HEK293 (cell line): Measurements from ENCODE around the gene APBB2.

Experiments
- CTCF ChIA-PET: fragments of 350-600 bp; formaldehyde crosslinking; extraction: SDS; loops from one replicate; lab custom pipeline; 2021; ENCODE audit warnings: antibody characterized with exemption; lab: Yijun Ruan, JAX
- POLR2A ChIA-PET: fragments of 300-600 bp; formaldehyde crosslinking; extraction: SDS; loops from one replicate; lab custom pipeline; 2020; ENCODE audit warnings: antibody characterized with exemption, inconsistent platforms; lab: Yijun Ruan, JAX
- H3K27ac ChIP-seq: fragments of 200-500 bp; sonication (Bioruptor generic); 2 replicates; pipeline ENCODE4 v1.5.1; 2014; ENCODE audit warnings: low read depth, low read length, control low read depth, inconsistent platforms; ENCODE audit errors: extremely low read depth
- H3K36me3 ChIP-seq, 2 experiments: fragments of 200-500 bp in 1 of 2; sonication (Bioruptor generic) in 1 of 2; 1 replicate in 1 of 2; 2 replicates in 1 of 2; pipeline ENCODE4 v1.5.1; 2014 to 2017; ENCODE audit warnings: inconsistent platforms in 2 of 2, low read length in 2 of 2; ENCODE audit not compliant: control insufficient read depth in 2 of 2, insufficient read depth in 1 of 2
- H3K4me1 ChIP-seq: fragments of 200-500 bp; sonication (Bioruptor generic); 2 replicates; pipeline ENCODE4 v1.5.1; 2014; ENCODE audit warnings: mild to moderate bottlenecking, low read length, inconsistent platforms; ENCODE audit not compliant: control insufficient read depth, insufficient read depth
- H3K4me3 ChIP-seq: 2 replicates; pipeline ENCODE4 v1.5.1; 2011; ENCODE audit warnings: low read depth, mild to moderate bottlenecking, control low read depth, low read length, moderate library complexity
- H3K9me3 ChIP-seq: fragments of 200-500 bp; sonication (Bioruptor generic); 2 replicates; pipeline ENCODE4 v1.5.1; 2014; ENCODE audit warnings: low read depth, low read length, inconsistent platforms; ENCODE audit not compliant: control insufficient read depth, insufficient read depth
- ATF2 ChIP-seq: fragments of 450-650 bp; formaldehyde crosslinking; IDR thresholded peaks from 2 replicates; pipeline ENCODE4 v1.5.1; 2016; ENCODE audit warnings: missing biosample characterization, missing genetic modification characterization, low read depth
- BCL11A ChIP-seq: fragments of 450-650 bp; formaldehyde crosslinking; IDR thresholded peaks from 2 replicates; pipeline ENCODE4 v1.5.1; 2016; ENCODE audit warnings: low read depth, missing biosample characterization, missing genetic modification characterization
- PBX3 ChIP-seq: sonication (generic); formaldehyde crosslinking; IDR thresholded peaks from 2 replicates; pipeline ENCODE4 v1.8.1; 2022; ENCODE audit warnings: mild to moderate bottlenecking, moderate library complexity, missing genetic modification reagents
- TSHZ1 ChIP-seq: fragments of 450-650 bp; formaldehyde crosslinking; IDR thresholded peaks from 2 replicates; pipeline ENCODE4 v1.5.1; 2016; ENCODE audit warnings: missing biosample characterization, missing genetic modification characterization, borderline replicate concordance
- WT1 ChIP-seq: fragments of 450-650 bp; formaldehyde crosslinking; IDR thresholded peaks from 2 replicates; pipeline ENCODE4 v1.5.1; 2016; ENCODE audit warnings: missing biosample characterization, missing genetic modification characterization
- ZFP69B ChIP-seq: fragments of 450-650 bp; formaldehyde crosslinking; IDR thresholded peaks from 2 replicates; pipeline ENCODE4 v1.5.1; 2016; ENCODE audit warnings: missing biosample characterization, missing genetic modification characterization
- ZNF146 ChIP-seq: fragments of 450-650 bp; formaldehyde crosslinking; IDR thresholded peaks from 2 replicates; pipeline ENCODE4 v1.5.1; 2016; ENCODE audit warnings: missing biosample characterization, missing genetic modification characterization
- ZNF2 ChIP-seq: fragments of 450-650 bp; formaldehyde crosslinking; IDR thresholded peaks from 2 replicates; pipeline ENCODE4 v1.5.1; 2016; ENCODE audit warnings: missing biosample characterization, missing genetic modification characterization
- ZNF311 ChIP-seq: fragments of 450-650 bp; formaldehyde crosslinking; IDR thresholded peaks from 2 replicates; pipeline ENCODE4 v1.5.1; 2017; ENCODE audit warnings: missing biosample characterization, missing genetic modification characterization, borderline replicate concordance
- ZNF354C ChIP-seq: fragments of 450-650 bp; formaldehyde crosslinking; IDR thresholded peaks from 2 replicates; pipeline ENCODE4 v1.5.1; 2016; ENCODE audit warnings: missing biosample characterization, missing genetic modification characterization, low read depth, borderline replicate concordance
- ZNF391 ChIP-seq: fragments of 450-650 bp; formaldehyde crosslinking; IDR thresholded peaks from 2 replicates; pipeline ENCODE4 v1.5.1; 2016; ENCODE audit warnings: low read depth, missing biosample characterization, missing genetic modification characterization, borderline replicate concordance
- ZNF549 ChIP-seq: fragments of 450-650 bp; IDR thresholded peaks from 2 replicates; pipeline ENCODE4 v1.5.1; 2018; ENCODE audit warnings: missing biosample characterization, missing genetic modification characterization, mild to moderate bottlenecking, inconsistent platforms, moderate library complexity
- ZNF571 ChIP-seq: fragments of 450-650 bp; formaldehyde crosslinking; IDR thresholded peaks from 2 replicates; pipeline ENCODE4 v1.5.0; 2017; ENCODE audit warnings: missing biosample characterization, missing genetic modification characterization
- ZNF623 ChIP-seq: fragments of 450-650 bp; formaldehyde crosslinking; IDR thresholded peaks from 2 replicates; pipeline ENCODE4 v1.5.1; 2016; ENCODE audit warnings: missing biosample characterization, missing genetic modification characterization
- ZNF658 ChIP-seq: fragments of 450-650 bp; formaldehyde crosslinking; IDR thresholded peaks from 2 replicates; pipeline ENCODE4; 2016; ENCODE audit warnings: missing biosample characterization, missing genetic modification characterization
- ZNF747 ChIP-seq: fragments of 450-650 bp; formaldehyde crosslinking; IDR thresholded peaks from 2 replicates; pipeline ENCODE4 v1.5.1; 2016; ENCODE audit warnings: missing biosample characterization, missing genetic modification characterization
- ZNF791 ChIP-seq: fragments of 450-650 bp; formaldehyde crosslinking; IDR thresholded peaks from 2 replicates; pipeline ENCODE4 v1.5.1; 2016; ENCODE audit warnings: missing biosample characterization, missing genetic modification characterization
- ZNF837 ChIP-seq: fragments of 450-650 bp; formaldehyde crosslinking; IDR thresholded peaks from 2 replicates; pipeline ENCODE4 v1.5.1; 2016; ENCODE audit warnings: missing biosample characterization, missing genetic modification characterization
- ZNF843 ChIP-seq: fragments of 450-650 bp; formaldehyde crosslinking; IDR thresholded peaks from 2 replicates; pipeline ENCODE4 v1.5.1; 2016; ENCODE audit warnings: missing biosample characterization, missing genetic modification characterization
- ZSCAN5A ChIP-seq: fragments of 450-650 bp; formaldehyde crosslinking; IDR thresholded peaks from 2 replicates; pipeline ENCODE4 v1.5.1; 2016; ENCODE audit warnings: missing biosample characterization, missing genetic modification characterization
- TF ChIP-seq, protein P1 (sequence below): fragments of 450-650 bp; formaldehyde crosslinking; IDR thresholded peaks from 2 replicates; pipeline ENCODE4 v1.5.1; 2016; ENCODE audit warnings: missing biosample characterization, missing genetic modification characterization
- TF ChIP-seq, protein P2 (sequence below): fragments of 450-650 bp; formaldehyde crosslinking; IDR thresholded peaks from 2 replicates; pipeline ENCODE4 v1.5.1; 2016; ENCODE audit warnings: missing biosample characterization, missing genetic modification characterization

The APBB2 gene

GRCh38 chr4:40800064-40800463, 414.3 kb downstream of the APBB2 start (continued):
- TF ChIP-seq PBX3 (CRISPR knock-in tag): no peak
- no peak for TF ChIP-seq ZNF658
- no peak for TF ChIP-seq ZNF837 (tag by site-specific recombination)
- TF ChIP-seq, protein P1, sequence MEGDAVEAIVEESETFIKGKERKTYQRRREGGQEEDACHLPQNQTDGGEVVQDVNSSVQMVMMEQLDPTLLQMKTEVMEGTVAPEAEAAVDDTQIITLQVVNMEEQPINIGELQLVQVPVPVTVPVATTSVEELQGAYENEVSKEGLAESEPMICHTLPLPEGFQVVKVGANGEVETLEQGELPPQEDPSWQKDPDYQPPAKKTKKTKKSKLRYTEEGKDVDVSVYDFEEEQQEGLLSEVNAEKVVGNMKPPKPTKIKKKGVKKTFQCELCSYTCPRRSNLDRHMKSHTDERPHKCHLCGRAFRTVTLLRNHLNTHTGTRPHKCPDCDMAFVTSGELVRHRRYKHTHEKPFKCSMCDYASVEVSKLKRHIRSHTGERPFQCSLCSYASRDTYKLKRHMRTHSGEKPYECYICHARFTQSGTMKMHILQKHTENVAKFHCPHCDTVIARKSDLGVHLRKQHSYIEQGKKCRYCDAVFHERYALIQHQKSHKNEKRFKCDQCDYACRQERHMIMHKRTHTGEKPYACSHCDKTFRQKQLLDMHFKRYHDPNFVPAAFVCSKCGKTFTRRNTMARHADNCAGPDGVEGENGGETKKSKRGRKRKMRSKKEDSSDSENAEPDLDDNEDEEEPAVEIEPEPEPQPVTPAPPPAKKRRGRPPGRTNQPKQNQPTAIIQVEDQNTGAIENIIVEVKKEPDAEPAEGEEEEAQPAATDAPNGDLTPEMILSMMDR (tag by site-specific recombination): no peak
- no peak for TF ChIP-seq ZNF747

- TF ChIP-seq ZFP69B (no peak), ZNF354C (no peak), ZNF146 (tag by site-specific recombination) (no peak), ZNF843 (tag by site-specific recombination) (no peak), ATF2 (tag by site-specific recombination) (no peak), ZNF391 (tag by site-specific recombination) (no peak), ZNF791 (tag by site-specific recombination) (no peak), ZNF623 (tag by site-specific recombination) (no peak), ZNF571 (tag by site-specific recombination) (no peak), ZNF549 (tag by site-specific recombination) (no peak), ZNF311 (tag by site-specific recombination) (no peak), ZSCAN5A (no peak), BCL11A (no peak), TSHZ1 (tag by site-specific recombination) (no peak), WT1 (tag by site-specific recombination) (no peak), ZNF2 (tag by site-specific recombination) (no peak)
- TF ChIP-seq, protein P2, sequence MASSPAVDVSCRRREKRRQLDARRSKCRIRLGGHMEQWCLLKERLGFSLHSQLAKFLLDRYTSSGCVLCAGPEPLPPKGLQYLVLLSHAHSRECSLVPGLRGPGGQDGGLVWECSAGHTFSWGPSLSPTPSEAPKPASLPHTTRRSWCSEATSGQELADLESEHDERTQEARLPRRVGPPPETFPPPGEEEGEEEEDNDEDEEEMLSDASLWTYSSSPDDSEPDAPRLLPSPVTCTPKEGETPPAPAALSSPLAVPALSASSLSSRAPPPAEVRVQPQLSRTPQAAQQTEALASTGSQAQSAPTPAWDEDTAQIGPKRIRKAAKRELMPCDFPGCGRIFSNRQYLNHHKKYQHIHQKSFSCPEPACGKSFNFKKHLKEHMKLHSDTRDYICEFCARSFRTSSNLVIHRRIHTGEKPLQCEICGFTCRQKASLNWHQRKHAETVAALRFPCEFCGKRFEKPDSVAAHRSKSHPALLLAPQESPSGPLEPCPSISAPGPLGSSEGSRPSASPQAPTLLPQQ (tag by site-specific recombination): no peak
- TF ChIP-seq, all 188 proteins: peak for 0
- H3K9me3 ChIP-seq: no peaks in the 10 kb centered on the region
- CTCF ChIA-PET: interaction anchor here (1.0 kb wide), 1 partner anchor 51 kb away, joined by 3 read pairs; no protein-coding TSS in a partner anchor
- H3K4me1 ChIP-seq: no peaks in the 10 kb centered on the region
- H3K4me3 ChIP-seq: no peak overlapping the region
- POLR2A ChIA-PET: no interaction called here
- no peak overlapping the region for H3K27ac ChIP-seq
- H3K36me3 ChIP-seq: no peaks in the 10 kb centered on the region
Observed at GRCh38 chr4:40789771-40790170, 424.6 kb downstream of the APBB2 start.
